NOMO-1 treated with DMSO at 0.1 percent for 48 hours (cell line): ENCODE data around the gene DIPK1A.

Experiments used
- DNase-seq: peaks from one replicate; lab custom pipeline; 2025; ENCODE audit not compliant: unreplicated experiment; lab: John Stamatoyannopoulos, UW

Gene DIPK1A

DNA sequence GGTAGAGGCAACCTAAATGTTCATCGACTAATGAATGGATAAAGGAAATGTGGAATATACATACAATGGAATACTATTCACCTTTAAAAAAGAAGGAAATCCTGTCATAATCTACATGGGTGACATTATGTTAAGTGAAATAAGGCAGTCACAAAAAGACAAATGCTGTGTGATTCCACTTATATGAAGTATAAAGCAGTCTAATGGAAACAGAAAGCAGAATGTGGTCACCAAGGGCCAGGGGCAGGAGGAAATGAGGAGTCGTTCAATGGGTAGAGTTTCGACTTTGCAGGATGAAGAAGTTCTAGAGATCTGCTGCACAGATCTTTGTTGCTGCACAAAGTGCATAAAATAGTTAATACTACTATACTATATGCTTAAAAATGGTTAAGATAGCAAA, 7.8 kb downstream of the DIPK1A start:
- DNase-seq: peak; percentile 78

DNA sequence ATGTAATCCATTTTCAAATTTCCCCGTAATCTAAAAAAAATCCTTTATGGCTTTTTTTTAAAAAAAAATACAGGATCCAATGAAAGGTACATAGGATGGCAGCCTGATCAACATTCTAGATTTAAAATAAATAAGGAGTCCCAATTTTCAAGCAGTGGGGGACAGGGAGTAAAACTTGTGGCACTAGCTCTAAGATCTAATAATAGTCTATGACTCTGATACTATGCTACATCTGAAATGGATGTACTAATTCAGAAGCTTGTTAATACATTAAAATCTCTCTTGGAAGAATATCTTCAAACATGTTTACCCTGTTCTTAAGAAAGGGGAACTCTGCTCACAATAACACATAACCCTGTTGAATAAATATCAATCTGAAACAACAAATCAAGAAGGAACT, 8.5 kb downstream of the DIPK1A start:
- DNase-seq: no peak

DNA sequence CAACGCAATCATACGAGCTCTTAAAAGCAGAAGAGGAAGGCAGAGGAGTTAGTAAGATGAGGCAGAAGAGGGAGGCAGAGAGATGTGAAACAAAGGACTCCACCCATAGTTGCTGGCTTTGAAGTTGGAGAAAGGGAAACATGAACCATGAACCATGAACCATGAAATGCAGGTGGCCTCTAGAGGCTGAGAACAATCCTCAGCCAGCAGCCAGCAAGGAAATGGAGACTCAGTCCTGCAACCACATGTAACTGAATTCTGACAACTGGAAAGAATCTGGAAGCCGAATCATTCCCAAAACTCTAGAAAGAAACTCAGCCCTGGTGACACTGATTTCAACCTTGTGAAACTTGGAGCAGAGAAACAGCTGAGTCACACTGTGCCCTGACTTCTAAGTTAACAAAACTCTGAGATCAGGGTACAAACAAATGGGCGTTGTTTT, 10.1 kb downstream of the DIPK1A start:
- peak; percentile 71 for DNase-seq

DNA sequence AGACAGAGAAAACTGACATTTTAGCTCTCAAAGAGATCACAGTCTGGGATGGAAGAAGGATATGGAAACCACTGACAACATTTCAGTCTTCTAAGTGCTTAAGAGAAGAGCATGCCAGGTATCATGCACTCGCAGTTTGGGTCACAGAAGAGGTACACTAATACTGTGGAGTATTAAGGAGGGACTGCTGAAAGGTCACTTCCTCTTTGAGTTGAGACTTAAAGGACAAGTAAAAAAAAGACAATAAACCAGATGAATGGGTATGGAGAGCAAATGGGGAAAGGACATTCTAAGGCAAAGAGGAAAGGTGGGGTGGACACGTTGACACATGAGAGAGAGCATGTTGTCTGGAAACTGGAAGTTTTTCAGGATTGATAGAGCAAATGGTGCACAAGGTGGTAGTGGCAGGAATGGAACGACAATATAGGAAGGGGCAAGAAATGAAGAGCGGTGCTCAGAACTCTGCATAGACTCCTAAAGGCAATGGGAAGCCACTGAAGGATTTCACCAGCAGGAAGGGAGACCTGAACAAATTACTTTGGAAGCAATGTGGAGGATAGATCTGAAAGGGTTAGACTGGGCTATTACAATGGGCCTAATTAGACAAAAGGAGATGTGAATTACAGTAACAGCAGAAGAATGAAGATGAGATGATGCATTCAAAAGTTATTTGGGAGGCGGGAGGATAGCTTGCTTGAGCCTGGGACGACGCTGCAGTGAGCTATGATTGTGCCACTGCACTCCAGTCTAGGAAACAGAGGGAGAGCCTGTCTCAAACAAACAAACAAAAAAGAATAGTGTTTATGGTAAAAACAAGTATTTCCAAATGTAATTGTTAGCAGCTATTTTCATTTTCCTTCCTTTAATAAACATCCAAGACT, 11.1 kb downstream of the DIPK1A start:
- DNase-seq: no peak

DNA sequence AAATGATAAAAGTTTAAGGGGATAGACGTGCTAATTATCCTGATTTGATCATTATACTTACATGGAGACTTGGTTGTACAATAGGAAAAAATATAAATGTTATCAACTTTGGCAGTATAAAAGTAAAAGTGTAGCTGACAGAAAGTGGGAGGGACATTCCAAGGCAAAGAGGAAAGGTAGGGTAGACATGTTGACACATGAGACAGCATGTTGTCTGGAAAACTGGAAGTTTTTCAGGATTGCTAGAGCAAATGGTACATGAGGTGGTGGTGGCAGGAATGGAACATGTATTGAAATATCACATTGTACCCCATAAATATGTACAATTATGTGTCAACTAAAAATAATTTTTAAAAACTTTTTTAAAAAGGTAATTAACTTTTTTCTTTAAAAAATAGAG, 13.2 kb downstream of the DIPK1A start:
- no peak for DNase-seq

DNA sequence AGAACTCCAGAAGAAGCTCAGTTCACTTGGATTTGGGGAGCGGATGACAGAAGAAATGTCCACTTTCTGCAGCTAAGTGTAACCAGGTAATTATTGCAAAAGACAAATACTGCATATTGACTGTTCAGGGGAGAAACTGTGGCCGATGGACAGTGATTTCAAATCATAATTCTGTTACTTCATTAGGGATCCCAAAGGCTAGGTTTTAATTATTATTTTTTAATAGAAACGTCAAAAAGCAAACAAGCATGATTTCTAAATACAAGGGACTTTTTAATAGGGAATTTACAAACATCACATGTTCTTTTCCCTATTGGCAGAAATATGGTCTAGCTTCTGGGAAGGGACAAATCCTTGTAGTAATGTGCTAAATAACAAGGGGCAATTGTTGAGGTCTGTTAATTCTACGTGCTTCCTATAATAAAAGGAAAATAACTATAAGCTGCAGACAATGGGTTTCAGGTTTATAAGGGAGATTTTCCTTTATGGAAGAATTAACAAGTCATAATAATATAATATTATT, 15.5 kb downstream of the DIPK1A start:
- no peak for DNase-seq

DNA sequence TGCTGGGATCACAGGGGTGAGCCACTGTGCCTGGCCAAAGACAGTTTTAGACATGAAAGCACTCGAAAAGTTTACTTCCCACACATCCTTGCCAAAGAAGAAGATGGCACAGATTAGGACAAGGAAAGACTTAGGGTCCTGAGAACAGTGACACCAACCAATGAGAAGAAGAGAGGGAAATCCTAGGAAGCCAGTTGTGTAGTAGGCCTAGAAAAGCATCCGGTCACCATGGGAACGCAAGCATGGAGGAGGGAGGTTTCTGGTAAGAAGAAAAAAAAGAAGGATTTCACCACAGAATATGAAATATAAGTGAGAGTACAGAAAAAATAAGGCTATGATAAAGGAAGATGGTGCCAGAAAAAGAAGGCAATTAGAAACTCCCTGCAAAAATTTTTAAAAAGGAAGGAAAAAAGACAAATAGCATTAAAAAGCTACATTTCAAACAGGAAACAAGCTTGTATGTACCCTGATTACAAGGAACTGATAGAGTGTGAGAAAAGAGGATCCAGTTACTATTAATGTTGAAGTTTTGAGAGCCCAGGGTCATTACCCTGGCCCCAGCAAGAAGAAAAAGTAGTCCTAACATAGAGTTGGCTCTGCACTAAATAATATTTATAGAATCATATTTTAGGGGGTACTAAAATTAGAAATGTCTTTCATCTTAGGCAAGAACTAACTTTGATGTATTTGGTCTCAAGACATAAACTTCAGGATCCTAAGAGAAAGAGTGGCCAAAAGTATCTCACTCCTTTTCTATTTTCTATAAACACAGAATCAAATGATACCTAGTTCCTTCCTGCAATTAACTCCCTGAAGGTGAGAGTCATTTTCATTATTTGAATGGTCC, 16.1 kb downstream of the DIPK1A start:
- DNase-seq: no peak

DNA sequence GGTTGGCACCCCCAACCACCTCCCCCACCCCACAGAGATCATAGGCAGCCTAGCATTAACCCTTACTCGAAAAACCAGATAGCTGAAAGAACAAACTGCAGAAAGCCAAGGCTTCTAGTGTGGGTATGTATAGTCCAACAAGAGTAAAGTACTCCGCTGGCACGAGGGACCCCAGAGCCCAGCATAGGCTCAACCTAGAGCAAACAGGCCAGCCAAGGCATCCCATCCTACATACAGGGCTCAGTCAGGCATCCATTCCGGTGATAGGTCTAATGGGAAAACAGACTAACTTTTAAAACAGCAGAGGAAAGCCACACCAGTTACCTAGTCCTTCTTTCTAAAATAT, 17.8 kb downstream of the DIPK1A start:
- DNase-seq: no peak

DNA sequence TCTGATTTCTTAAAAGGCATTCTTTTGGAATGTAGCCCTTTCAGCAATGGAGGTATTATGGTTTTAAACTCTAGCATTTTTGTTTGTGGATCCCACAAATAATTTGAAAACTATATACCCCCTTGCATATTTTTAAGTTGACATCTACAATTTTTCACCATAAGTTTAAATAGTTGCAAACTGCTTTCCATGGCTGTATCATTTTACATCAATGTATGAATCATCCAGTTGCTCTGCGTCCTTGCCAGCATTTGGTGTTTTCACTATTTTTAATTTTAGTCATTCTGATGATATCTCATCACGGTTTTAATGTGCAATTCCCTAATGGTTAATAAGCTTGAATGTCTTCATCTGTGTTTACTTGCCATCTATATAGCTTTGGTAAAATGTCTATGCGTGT, 20.7 kb downstream of the DIPK1A start:
- no peak for DNase-seq

DNA sequence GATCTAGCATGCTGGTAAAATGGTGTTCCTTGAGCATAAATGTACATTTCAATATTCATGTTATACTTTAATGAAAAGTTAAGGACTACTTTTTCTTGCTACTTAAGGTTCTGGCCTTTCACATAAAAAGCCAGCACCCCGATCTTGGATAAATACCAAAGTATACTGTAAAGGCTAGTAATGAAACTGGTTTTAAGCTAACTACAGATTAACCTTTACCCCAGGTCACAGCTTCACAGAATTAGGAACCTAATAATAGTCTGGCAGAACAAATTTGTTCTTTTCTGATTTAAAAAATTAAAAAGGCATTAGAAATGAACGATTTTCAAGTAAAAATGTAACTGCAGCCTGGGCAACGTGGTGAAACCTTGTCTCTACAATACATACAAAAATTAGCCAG, 23.5 kb downstream of the DIPK1A start:
- no peak for DNase-seq

DNA sequence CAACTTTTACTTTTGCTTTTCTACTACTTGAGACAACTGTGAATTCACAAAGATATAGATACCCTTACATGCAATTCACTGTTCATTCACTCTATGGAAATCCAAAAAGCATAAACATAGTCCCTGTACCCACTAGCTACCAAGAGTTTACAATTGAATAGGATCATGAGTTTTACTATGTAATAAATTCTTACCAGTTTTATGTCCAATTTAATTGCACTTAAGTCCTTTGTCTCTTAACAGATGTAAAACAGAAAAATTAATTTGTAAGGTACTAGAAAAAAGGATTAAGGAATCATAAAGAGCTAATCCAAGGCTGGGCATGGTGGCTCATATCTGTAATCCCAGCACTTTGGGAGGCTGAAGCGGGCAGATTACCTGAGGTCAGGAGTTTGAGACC, 24.4 kb downstream of the DIPK1A start:
- no peak for DNase-seq

DNA sequence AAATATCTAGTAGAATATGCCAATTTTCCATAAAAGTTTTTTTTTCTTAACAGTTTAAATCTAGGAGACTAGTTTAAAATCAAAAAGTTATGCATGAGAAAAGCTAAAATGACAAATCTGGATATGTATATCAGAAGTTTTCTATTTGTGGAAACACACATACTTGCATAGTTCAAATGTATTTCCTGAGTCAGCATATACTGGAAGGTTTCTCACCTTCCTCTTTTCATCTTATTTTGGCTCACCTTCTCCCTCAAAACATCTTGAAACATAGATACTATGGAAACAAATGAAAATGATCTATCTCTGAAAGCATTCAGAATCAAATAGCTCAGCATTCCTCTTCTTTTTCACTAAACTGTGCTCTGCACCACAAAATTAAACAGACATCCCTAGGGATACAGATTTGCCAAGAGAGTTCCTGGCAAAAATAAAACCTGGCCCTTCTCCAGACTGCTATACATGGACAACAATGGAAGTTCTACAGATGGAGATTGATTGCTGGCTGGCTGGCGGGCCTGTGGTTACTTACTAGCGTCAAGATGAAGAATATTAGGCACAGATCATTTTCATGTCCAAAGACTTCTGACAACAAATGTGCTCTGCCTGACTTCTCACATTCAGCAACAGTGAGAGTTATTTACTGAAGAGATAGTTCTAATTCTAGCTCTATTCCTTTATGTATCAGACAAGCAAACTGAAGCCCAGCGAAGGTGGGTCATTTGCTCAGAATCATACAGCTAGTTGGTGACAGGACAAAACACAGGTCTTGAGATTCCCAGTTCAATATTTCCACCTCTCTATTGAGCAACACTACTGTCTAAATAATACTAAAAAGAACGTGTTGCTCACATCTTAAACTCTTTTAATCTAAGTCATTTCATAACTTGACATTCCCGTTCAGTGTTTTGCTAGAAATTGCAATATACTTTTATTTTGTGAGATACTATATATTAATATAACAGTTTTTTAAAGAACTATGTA, 26.6 kb downstream of the DIPK1A start:
- DNase-seq: no peak

DNA sequence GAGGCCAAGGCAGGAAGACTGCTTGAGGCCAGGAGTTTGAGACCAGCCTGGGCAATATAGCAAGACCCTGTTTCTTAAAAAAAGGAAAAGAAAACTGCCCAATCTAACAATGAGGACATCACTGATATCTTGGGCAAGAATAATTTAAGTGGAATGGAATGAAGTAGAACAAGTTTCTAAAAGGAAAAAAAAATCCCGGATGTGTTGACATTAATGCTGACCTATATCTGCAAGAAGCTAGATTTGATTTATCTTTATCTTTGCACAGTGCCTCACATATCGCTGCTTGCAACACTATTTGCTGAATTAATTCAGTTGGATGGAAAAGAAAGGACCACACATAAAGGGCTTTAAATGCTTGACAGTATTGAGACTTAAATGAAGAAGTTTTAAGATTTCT, 27.8 kb downstream of the DIPK1A start:
- no peak for DNase-seq

DNA sequence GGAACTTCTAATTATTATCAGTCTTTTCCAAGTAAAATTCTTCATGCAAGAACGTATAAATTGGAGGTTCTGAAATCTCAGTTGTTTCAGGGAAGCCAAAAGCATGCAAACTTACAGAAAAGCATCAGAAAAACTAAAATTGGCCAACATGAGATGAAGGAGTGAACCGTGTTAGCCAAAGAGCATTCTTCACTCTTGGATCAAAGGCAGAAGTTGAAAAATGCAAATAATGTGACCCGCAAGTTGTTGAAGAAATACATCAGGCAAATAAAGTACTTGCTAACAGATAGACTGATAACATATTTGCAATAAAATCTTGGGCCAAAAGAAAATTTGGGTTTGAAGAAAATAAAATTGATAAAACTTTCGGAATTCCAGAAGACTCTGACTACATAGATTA, 29.6 kb downstream of the DIPK1A start:
- no peak for DNase-seq

DNA sequence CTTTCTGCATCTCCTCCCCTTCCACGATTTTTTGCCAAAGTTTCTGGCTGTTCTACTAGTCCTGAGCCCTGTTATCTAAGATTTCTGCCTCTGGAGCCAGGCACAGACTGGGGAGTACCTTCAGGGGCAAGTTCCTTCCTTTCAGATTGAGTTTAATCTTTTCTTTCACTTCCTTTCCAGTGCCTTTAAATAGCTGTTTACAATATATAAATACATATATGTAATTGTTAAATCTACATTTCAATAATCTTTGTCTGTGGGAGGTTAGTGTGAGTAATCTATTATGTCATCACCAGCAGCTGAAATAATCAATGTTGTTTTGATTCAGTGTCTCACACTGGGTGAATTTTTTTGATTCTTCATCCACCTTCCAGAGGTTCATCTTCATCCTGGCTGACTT, 31.8 kb downstream of the DIPK1A start:
- no peak for DNase-seq

DNA sequence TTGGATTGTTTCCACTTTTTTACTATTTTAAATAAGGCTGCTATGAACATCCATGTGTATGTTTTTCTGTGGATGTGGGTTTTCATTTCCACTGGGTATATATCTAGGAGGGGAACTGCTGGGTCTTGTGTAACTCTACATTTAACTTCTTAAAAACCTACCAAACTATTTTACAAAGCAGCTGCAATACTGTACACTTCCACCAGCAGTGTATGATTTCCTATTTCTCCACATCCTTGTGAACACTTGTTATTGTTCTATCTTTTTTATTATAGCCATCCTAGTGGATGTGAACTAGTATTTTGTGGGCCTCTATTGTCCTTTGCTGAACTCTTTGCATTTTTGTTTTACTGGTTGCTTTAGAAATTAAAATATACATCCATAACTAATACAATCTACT, 33.4 kb downstream of the DIPK1A start:
- peak; percentile 51 for DNase-seq

DNA sequence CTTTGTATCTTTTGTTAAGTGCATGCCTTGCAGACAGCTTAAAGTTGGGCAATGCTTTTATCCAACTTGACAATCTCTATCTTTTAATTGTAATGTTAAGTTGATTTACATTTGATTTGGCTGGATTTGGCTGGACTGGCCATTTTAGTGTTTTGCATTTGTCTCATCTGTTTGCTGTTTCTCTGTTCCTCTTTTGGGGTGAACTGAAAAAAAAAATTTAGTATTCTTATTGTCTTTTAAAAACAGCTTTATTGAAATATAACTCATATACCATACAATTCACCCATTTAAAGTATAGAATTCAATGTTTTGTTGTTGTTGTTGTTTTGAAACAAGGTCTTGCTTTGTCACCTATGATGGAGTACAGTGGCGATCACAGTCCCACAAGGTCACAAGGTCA, 34.4 kb downstream of the DIPK1A start:
- DNase-seq: no peak

DNA sequence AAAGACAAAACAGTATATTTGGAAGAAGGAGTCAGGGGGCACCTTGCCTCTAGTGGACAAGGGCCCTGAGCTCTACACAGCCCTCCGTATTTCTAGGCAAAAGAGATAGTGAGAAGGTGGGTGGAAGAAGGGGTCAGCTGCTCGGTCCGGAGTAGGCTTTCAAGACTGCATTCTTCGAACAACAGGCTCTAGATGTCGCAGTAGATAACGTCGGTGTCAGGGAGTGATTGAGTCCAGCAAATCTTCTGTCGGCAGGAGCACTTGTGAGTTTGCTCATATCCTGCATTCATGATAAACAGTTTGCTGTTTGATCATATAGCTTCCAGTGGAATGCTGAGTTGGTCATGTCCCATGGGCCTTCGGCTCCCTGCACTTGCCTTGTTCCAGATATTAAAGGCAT, 36.8 kb downstream of the DIPK1A start:
- DNase-seq: no peak

DNA sequence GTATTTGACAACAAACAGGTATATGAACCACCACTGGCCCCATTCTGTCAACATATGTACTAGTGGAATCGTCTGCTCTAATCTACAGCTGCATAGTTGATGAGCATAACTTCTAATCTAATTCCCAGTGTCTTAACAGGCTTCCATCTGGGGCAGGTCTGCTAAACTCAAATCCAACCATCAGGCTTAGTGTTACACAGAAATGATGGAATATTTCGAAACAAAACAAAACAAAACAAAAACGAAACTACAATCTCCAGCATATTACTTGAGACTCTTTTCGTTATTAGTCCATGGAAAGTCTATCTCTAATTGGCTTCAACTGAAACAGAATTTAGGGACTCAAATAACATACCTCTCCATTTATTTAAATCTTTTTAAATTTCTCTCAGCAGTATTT, 37.6 kb downstream of the DIPK1A start:
- DNase-seq: no peak

DNA sequence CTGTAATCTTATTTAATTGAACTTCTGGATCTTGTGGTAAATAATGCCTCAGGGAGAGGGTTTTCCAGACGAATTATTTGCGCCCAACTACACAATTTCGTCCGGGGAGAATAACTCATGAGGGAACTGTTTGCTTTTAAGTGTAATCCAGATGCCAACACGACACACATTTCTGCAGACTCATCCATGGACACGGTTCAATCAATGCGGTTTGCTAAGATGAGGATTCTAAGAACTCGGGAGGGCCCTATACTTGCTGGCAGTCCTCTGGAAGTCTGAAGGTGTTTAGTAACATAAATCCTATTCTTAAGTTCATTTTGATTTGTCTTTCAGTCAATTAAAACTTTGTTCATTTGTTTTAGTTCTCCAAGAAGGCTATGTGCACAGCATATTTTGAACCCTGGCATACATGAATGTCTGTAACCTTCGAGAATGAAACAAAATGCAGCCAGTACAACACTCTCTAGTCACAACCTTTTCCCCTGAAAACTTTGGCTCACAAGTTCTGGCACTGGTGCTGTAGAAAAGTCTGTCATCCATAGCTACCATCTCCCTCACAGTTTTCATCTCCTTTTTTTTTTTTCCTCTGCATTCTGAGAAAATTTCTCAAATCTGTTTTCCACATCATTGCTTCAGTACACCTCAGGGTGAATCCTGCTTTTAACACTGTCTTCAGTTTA, 38.8 kb downstream of the DIPK1A start:
- DNase-seq: no peak
